Stimulated activated CD4-positive, alpha-beta T cell treated with anti-CD3 and anti-CD28 coated beads, Interleukin-2, amount 100 ng/mL, for 4 hours (primary cell): ENCODE data around the gene FRMD4A.
"Not testable (repeated sequence)": the region's sequence is repeated elsewhere in the genome, so short reads cannot be mapped to it uniquely, and the experiment has no call there.

Source experiments
- DNase-seq: peaks from one replicate; pipeline ENCODE4 v3.0.0-alpha.2; 2020; ENCODE audit warnings: low read depth

The FRMD4A gene

GRCh38 chr10:14052931-14053330, 277.8 kb downstream of the FRMD4A start:
- DNase-seq = no peak

GRCh38 chr10:14050598-14050997, 280.1 kb downstream of the FRMD4A start:
- DNase-seq = no peak

- no peak for DNase-seq
Observed at GRCh38 chr10:14048930-14049613, 281.7 kb downstream of the FRMD4A start.

- DNase-seq = no peak
Observed at GRCh38 chr10:14047431-14047830, 283.3 kb downstream of the FRMD4A start.

GRCh38 chr10:14042051-14042450, 288.7 kb downstream of the FRMD4A start:
- not testable (repeated sequence) for DNase-seq

- DNase-seq = no peak
Observed at GRCh38 chr10:14040787-14041631, 289.7 kb downstream of the FRMD4A start.

- no peak for DNase-seq
Observed at GRCh38 chr10:14039968-14040668, 290.6 kb downstream of the FRMD4A start.

GRCh38 chr10:14036233-14036632, 294.5 kb downstream of the FRMD4A start:
- no peak for DNase-seq

- no peak for DNase-seq
Observed at GRCh38 chr10:14035506-14035905, 295.2 kb downstream of the FRMD4A start.

- peak; percentile 21 for DNase-seq
Observed at GRCh38 chr10:14032406-14032998, 298.2 kb downstream of the FRMD4A start.

GRCh38 chr10:14026325-14026724, 304.4 kb downstream of the FRMD4A start:
- no peak for DNase-seq

GRCh38 chr10:14025283-14026189, 305.2 kb downstream of the FRMD4A start:
- no peak for DNase-seq

GRCh38 chr10:14024329-14025202, 306.2 kb downstream of the FRMD4A start:
- no peak for DNase-seq

- no peak for DNase-seq
Observed at GRCh38 chr10:14023673-14024328, 306.9 kb downstream of the FRMD4A start.

- DNase-seq = no peak
Observed at GRCh38 chr10:14022954-14023672, 307.6 kb downstream of the FRMD4A start.

- DNase-seq = no peak
Observed at GRCh38 chr10:14022052-14022451, 308.7 kb downstream of the FRMD4A start.

GRCh38 chr10:14020037-14020664, 310.6 kb downstream of the FRMD4A start:
- DNase-seq = no peak

- no peak for DNase-seq
Observed at GRCh38 chr10:14017467-14017866, 313.3 kb downstream of the FRMD4A start.

GRCh38 chr10:14016931-14017333, 313.8 kb downstream of the FRMD4A start:
- no peak for DNase-seq
